ENCODE measurements around the gene CFAP410. TPM values are rescaled to one million over a fixed set of nuclear protein-coding genes. Genes with fewer than 3 reads are reported as not detected.
"Not testable (repeated sequence)": the region's sequence is repeated elsewhere in the genome, so short reads cannot be mapped to it uniquely, and the experiment has no call there.

The CFAP410 gene
- total RNA-seq, 1 donor from 2014 or later, result 27.6 TPM

DNA sequence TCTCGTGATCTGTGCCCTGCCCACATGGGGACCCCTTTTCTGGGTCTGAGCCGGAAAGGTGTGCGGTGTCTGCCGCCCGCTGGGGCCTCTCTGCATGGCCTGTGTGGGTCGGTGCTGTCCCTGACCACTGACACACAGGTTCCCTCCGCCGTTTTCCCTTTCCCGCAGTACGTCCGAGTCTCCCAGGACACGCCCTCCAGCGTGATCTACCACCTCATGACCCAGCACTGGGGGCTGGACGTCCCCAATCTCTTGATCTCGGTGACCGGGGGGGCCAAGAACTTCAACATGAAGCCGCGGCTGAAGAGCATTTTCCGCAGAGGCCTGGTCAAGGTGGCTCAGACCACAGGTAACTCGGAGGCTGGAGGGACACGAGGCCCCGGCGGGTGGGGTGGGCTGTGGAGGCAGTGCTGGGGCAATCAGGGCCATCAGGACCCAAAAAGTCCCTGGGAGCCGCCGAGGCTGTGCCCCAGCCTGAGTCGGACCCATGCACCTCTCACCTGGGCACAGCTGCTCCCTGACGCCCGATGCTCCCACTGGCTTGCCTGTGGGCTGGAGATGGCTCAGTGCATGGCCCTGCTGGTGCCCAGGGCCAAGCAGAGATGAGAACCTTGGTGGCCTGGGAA lies 27.5 kb upstream of the CFAP410 start:
- Mint-ChIP-seq H3K36me3 (no peaks in the 10 kb centered on the region), H3K4me1 (peaks cover 8% of the 10 kb centered on the region), H3K4me3 (no peak overlapping the region), H3K9me3 (peaks cover 9% of the 10 kb centered on the region), H3K27ac (no peak overlapping the region), H3K27me3 (ENCODE audit: low read depth) (peaks cover 46% of the 10 kb centered on the region)
- TF ChIP-seq, protein P1, sequence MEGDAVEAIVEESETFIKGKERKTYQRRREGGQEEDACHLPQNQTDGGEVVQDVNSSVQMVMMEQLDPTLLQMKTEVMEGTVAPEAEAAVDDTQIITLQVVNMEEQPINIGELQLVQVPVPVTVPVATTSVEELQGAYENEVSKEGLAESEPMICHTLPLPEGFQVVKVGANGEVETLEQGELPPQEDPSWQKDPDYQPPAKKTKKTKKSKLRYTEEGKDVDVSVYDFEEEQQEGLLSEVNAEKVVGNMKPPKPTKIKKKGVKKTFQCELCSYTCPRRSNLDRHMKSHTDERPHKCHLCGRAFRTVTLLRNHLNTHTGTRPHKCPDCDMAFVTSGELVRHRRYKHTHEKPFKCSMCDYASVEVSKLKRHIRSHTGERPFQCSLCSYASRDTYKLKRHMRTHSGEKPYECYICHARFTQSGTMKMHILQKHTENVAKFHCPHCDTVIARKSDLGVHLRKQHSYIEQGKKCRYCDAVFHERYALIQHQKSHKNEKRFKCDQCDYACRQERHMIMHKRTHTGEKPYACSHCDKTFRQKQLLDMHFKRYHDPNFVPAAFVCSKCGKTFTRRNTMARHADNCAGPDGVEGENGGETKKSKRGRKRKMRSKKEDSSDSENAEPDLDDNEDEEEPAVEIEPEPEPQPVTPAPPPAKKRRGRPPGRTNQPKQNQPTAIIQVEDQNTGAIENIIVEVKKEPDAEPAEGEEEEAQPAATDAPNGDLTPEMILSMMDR (IDR thresholded peaks at IDR 0.05; ENCODE audit: unreplicated experiment), result no peak
- DNase-seq (ENCODE audit: low spot score in 2 of 2, unreplicated experiment in 2 of 2), result no peak

DNA sequence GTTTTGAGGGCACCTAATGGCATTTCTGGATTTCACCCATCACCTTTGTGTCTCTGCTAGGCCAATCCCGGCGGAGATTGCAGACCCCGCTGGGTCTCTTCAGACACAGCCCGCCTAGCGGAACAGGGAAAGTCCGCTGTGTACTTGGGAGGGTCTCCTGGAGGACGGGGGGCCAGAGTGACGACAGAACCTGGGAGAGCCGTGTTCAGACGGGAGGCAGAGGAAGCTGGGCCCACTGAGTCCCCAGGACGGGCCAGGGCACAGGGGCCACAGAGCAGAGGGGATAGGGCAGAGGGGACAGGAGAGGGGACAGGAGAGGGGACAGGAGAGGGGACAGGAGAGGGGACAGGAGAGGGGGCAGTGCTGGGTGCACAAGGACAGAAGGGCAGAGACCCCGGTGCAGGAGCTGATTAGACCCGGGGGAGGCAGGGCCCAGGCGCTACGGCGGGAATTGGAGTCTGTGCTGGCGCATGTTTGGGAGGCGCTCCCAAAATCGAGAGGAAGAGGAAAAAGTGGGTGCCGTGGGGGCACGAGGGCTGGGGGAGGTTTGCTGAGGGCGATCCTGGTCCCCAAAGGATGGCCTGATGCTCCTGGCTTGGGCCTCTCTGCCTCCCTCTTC lies 26.9 kb upstream of the CFAP410 start:
- Mint-ChIP-seq H3K36me3 (no peaks in the 10 kb centered on the region), H3K4me1 (peaks cover 8% of the 10 kb centered on the region), H3K4me3 (no peak overlapping the region), H3K27ac (no peak overlapping the region), H3K27me3 (ENCODE audit: low read depth) (peaks cover 43% of the 10 kb centered on the region), H3K9me3 (peaks cover 9% of the 10 kb centered on the region)
- DNase-seq (ENCODE audit: low spot score in 2 of 2, unreplicated experiment in 2 of 2), result no peak
- TF ChIP-seq, protein P1 (IDR thresholded peaks at IDR 0.05; ENCODE audit: unreplicated experiment), result no peak

DNA sequence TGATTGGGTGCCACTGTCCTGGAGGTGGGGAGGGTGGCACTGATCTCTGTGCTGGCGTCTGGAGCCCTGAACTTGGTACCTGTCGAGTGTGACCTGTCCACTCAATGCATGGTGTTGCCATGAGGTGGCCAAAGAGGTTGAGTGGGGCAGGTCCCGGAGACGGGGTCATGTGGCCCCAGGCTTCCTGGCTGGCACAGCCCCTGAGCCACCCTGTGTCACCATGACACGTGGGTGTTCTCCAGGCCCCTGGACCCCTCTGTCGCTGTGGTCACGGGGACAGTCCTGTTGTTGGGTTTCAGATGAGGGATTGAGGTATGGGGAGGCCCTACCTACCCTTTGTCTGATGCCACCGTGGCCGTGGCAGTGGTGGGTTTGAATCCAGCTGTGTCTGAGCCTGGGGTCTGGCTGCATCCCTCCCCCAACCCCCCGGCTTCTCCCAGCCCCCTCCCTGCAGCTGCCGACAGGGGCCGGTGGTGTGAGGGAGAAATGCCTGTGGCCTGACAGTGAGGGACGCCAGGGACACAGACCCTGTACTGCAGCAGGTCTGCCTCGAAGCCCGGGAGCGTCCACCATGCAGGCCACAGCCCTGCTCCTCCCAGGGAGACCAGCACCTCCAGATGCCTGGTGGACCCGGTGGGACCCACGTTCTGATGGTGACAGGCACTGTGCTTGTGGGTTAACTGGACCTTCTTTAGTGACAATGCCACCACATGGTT lies 26.2 kb upstream of the CFAP410 start:
- peaks cover 7% of the 10 kb centered on the region for H3K4me1 Mint-ChIP-seq
- TF ChIP-seq, protein P1 (IDR thresholded peaks at IDR 0.05; ENCODE audit: unreplicated experiment), result no peak
- H3K4me3 Mint-ChIP-seq, result no peak overlapping the region
- no peaks in the 10 kb centered on the region for H3K36me3 Mint-ChIP-seq
- no peak for DNase-seq (ENCODE audit: low spot score in 2 of 2, unreplicated experiment in 2 of 2)
- peaks cover 9% of the 10 kb centered on the region for H3K9me3 Mint-ChIP-seq
- H3K27ac Mint-ChIP-seq, result no peak overlapping the region
- H3K27me3 Mint-ChIP-seq (ENCODE audit: low read depth), result peaks cover 37% of the 10 kb centered on the region

DNA sequence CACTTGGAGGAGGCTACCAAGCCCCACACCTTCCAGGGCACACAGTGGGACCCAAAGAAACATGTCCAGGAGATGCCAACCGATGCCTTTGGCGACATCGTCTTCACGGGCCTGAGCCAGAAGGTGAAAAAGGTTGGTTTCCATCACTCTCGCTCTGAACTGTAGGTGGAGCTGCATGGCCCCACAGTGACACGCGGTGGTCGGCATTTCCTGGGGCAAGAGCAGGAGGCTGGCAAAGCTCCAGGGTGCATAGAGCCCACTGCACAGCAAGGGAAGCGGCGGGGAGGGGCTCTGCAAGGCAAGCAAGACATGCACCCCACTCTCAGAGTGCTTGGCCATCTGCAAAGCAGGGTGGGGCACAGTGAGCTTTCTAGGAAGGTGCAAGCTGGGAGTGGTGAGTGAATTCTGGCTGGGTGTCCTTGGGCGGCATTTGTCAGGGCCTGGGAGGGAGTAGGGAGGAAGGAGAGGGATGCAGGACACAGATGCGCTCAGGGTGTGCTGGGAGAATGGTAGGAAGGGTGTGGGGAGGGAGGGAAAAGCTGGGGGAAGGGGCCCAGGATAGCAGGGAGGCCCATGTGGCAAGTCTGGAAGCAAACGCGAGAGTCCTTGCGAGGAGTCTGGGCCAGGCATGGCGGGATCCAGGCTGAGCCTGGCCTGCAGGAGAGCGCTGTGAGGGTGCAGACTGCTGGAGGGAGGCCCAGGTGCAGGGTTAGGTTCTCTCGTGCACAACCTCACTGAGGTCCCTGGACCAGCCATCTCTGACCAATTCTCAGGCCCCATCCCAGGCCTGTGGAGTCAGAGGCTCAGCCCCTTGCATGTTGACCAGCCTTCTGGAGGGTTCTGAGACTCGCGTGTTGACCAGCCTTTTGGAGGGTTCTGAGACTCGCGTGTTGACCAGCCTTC lies 25.2 kb upstream of the CFAP410 start:
- no peaks in the 10 kb centered on the region for H3K36me3 Mint-ChIP-seq
- no peak overlapping the region for H3K4me3 Mint-ChIP-seq
- no peak for DNase-seq (ENCODE audit: low spot score in 2 of 2, unreplicated experiment in 2 of 2)
- peaks cover 9% of the 10 kb centered on the region for H3K9me3 Mint-ChIP-seq
- TF ChIP-seq, protein P1 (IDR thresholded peaks at IDR 0.05; ENCODE audit: unreplicated experiment), result no peak
- peaks cover 7% of the 10 kb centered on the region for H3K4me1 Mint-ChIP-seq
- H3K27me3 Mint-ChIP-seq (ENCODE audit: low read depth), result peaks cover 30% of the 10 kb centered on the region
- no peak overlapping the region for H3K27ac Mint-ChIP-seq

GRCh38 chr21:44363278-44363677 lies 24.1 kb upstream of the CFAP410 start:
- H3K4me3 Mint-ChIP-seq, result no peak overlapping the region
- TF ChIP-seq, protein P1 (IDR thresholded peaks at IDR 0.05; ENCODE audit: unreplicated experiment), result no peak
- no peak overlapping the region for H3K27ac Mint-ChIP-seq
- peaks cover 20% of the 10 kb centered on the region for H3K27me3 Mint-ChIP-seq (ENCODE audit: low read depth)
- peaks cover 9% of the 10 kb centered on the region for H3K9me3 Mint-ChIP-seq
- no peaks in the 10 kb centered on the region for H3K4me1 Mint-ChIP-seq
- no peak for DNase-seq (ENCODE audit: low spot score in 2 of 2, unreplicated experiment in 2 of 2)
- H3K36me3 Mint-ChIP-seq, result no peaks in the 10 kb centered on the region

- not testable (repeated sequence) for H3K4me3 Mint-ChIP-seq; H3K4me1 Mint-ChIP-seq; DNase-seq (ENCODE audit: low spot score in 2 of 2, unreplicated experiment in 2 of 2); H3K36me3 Mint-ChIP-seq; H3K9me3 Mint-ChIP-seq; H3K27ac Mint-ChIP-seq
- peaks cover 14% of the 10 kb centered on the region for H3K27me3 Mint-ChIP-seq (ENCODE audit: low read depth)
Observed at GRCh38 chr21:44361903-44362302, 22.7 kb upstream of the CFAP410 start.

All from mesothelial cell of epicardium (in vitro differentiated cells).